ENCODE data around the gene MAP2K5.

The MAP2K5 gene

GRCh38 chr15:67777773-67778172, 235.3 kb downstream of the MAP2K5 start:
- TF ChIP-seq CTCF (conservative IDR thresholded peaks at IDR 0.05; ENCODE audit: control insufficient read depth, insufficient read depth, low read depth, low read length): no peak
- H3K4me3 ChIP-seq (ENCODE audit: control insufficient read depth, low read depth, low read length): no peak overlapping the region
- no peak for DNase-seq (ENCODE audit: low read depth)

- no peak for DNase-seq (ENCODE audit: low read depth)
- no peak overlapping the region for H3K4me3 ChIP-seq (ENCODE audit: control insufficient read depth, low read depth, low read length)
- no peak for TF ChIP-seq CTCF (conservative IDR thresholded peaks at IDR 0.05; ENCODE audit: control insufficient read depth, insufficient read depth, low read depth, low read length)
Measured at GRCh38 chr15:67778968-67779548, 236.6 kb downstream of the MAP2K5 start.

- no peak for TF ChIP-seq CTCF (conservative IDR thresholded peaks at IDR 0.05; ENCODE audit: control insufficient read depth, insufficient read depth, low read depth, low read length)
- no peak overlapping the region for H3K4me3 ChIP-seq (ENCODE audit: control insufficient read depth, low read depth, low read length)
- no peak for DNase-seq (ENCODE audit: low read depth)
Measured at GRCh38 chr15:67779549-67780111, 237.1 kb downstream of the MAP2K5 start.

- TF ChIP-seq CTCF (conservative IDR thresholded peaks at IDR 0.05; ENCODE audit: control insufficient read depth, insufficient read depth, low read depth, low read length): no peak
- no peak for DNase-seq (ENCODE audit: low read depth)
- no peak overlapping the region for H3K4me3 ChIP-seq (ENCODE audit: control insufficient read depth, low read depth, low read length)
Measured at GRCh38 chr15:67781061-67781460, 238.6 kb downstream of the MAP2K5 start.

GRCh38 chr15:67781907-67782690, 239.6 kb downstream of the MAP2K5 start:
- DNase-seq (ENCODE audit: low read depth): no peak
- no peak for TF ChIP-seq CTCF (conservative IDR thresholded peaks at IDR 0.05; ENCODE audit: control insufficient read depth, insufficient read depth, low read depth, low read length)
- no peak overlapping the region for H3K4me3 ChIP-seq (ENCODE audit: control insufficient read depth, low read depth, low read length)

- H3K4me3 ChIP-seq (ENCODE audit: control insufficient read depth, low read depth, low read length): no peak overlapping the region
- no peak for DNase-seq (ENCODE audit: low read depth)
- TF ChIP-seq CTCF (conservative IDR thresholded peaks at IDR 0.05; ENCODE audit: control insufficient read depth, insufficient read depth, low read depth, low read length): no peak
Measured at GRCh38 chr15:67782691-67782991, 240.1 kb downstream of the MAP2K5 start.

Data from fibroblast of mammary gland (primary cell).